ENCODE data around the gene FHOD1. TPM values are rescaled to one million over a fixed set of nuclear protein-coding genes. Genes with fewer than 3 reads are reported as not detected.
A peak's percentile ranks its signal among the peaks of the same experiment; 100 is the strongest.

Gene FHOD1
- polyA plus RNA-seq, 2 of the 4 experiments (the other 2 are of a cell fraction): 16.1 to 33.6 TPM

- TF ChIP-seq ATOH8 (CRISPR knock-in tag; IDR thresholded peaks at IDR 0.05; ENCODE audit: low read depth): no peak
- no peak for TF ChIP-seq BHLHE40 (IDR thresholded peaks at IDR 0.05; ENCODE audit: low read depth, low read length)
- TF ChIP-seq ZSCAN20 (CRISPR knock-in tag; IDR thresholded peaks at IDR 0.05): no peak
- TF ChIP-seq RFX5 (IDR thresholded peaks at IDR 0.05): peak; percentile 54; the same call in 1 of the 2 replicates
- no peak for TF ChIP-seq KDM1A (IDR thresholded peaks at IDR 0.05; ENCODE audit: low read depth)
- TF ChIP-seq REST (IDR thresholded peaks at IDR 0.05): no peak
- TF ChIP-seq NFE2L2 (conservative IDR thresholded peaks at IDR 0.05; ENCODE audit: low read length): no peak
- TF ChIP-seq ZNF302 (CRISPR knock-in tag; IDR thresholded peaks at IDR 0.05): no peak
- no peak for TF ChIP-seq KDM5A (IDR thresholded peaks at IDR 0.05)
- no peak for TF ChIP-seq ZC3H11A (IDR thresholded peaks at IDR 0.05)
- peak; percentile 61 for TF ChIP-seq PHF8 (IDR thresholded peaks at IDR 0.05; ENCODE audit: borderline replicate concordance, low read depth)
- peak; percentile 49 for TF ChIP-seq MAX (IDR thresholded peaks at IDR 0.05)
- no peak for TF ChIP-seq HOXB13 (CRISPR knock-in tag; IDR thresholded peaks at IDR 0.05; ENCODE audit: low read depth)
- no peak for TF ChIP-seq HEYL (CRISPR knock-in tag; IDR thresholded peaks at IDR 0.05)
- no peak for TF ChIP-seq MYC (IDR thresholded peaks at IDR 0.05; ENCODE audit: borderline replicate concordance, low read length)
- TF ChIP-seq POLR2A (IDR thresholded peaks at IDR 0.05; ENCODE audit: low read length): peak; percentile 45
- TF ChIP-seq CBX2 (IDR thresholded peaks at IDR 0.05; ENCODE audit: borderline replicate concordance, low read depth): no peak
- TF ChIP-seq TFCP2L1 (CRISPR knock-in tag; IDR thresholded peaks at IDR 0.05): no peak
- no peak for TF ChIP-seq FOSB (CRISPR knock-in tag; IDR thresholded peaks at IDR 0.05)
- no peak for TF ChIP-seq TP53 (CRISPR knock-in tag; IDR thresholded peaks at IDR 0.05)
- TF ChIP-seq FOXS1 (CRISPR knock-in tag; IDR thresholded peaks at IDR 0.05): no peak
- TF ChIP-seq CHD2 (IDR thresholded peaks at IDR 0.05; ENCODE audit: low read length, partially characterized antibody): peak; percentile 9
- no peak for TF ChIP-seq HMGXB4 (CRISPR knock-in tag; IDR thresholded peaks at IDR 0.05; ENCODE audit: borderline replicate concordance)
- no peak for TF ChIP-seq CHD4 (IDR thresholded peaks at IDR 0.05; ENCODE audit: borderline replicate concordance)
- no peak for TF ChIP-seq BCL3 (IDR thresholded peaks at IDR 0.05)
- TF ChIP-seq GATA3 (IDR thresholded peaks at IDR 0.05; ENCODE audit: borderline replicate concordance): no peak
- TF ChIP-seq USF2 (IDR thresholded peaks at IDR 0.05): no peak
- no peak for TF ChIP-seq MAZ (IDR thresholded peaks at IDR 0.05; ENCODE audit: borderline replicate concordance, low read depth, low read length)
- TF ChIP-seq FOSL2 (IDR thresholded peaks at IDR 0.05): no peak
- TF ChIP-seq FOSL2 (CRISPR knock-in tag; IDR thresholded peaks at IDR 0.05): no peak; the same call in 1 of the 2 replicates
- no peak for TF ChIP-seq HOXA7 (CRISPR knock-in tag; IDR thresholded peaks at IDR 0.05)
- no peak for TF ChIP-seq CBX8 (IDR thresholded peaks at IDR 0.05)
- TF ChIP-seq EHMT2 (IDR thresholded peaks at IDR 0.05; ENCODE audit: low read depth): no peak
- no peak for TF ChIP-seq ELK1 (IDR thresholded peaks at IDR 0.05; ENCODE audit: low read depth, low read length)
Observed at GRCh38 chr16:67183627-67184452, 63.4 kb downstream of the FHOD1 start, which contains the start of gene MATCAP1 (continued).
